CD4-positive, alpha-beta T cell (primary cell): Measurements from ENCODE around the gene TBX3. TPM values are rescaled to one million over a fixed set of nuclear protein-coding genes. Genes with fewer than 3 reads are reported as not detected.

Experiments used
- ATAC-seq: fragments of 200-7000 bp; cut with Tn5 transposase; one replicate; pipeline ENCODE4 v1.10.0; 2022; ENCODE audit warnings: mild to moderate bottlenecking; ENCODE audit not compliant: poor library complexity
- CTCF ChIA-PET: fragments of 350-600 bp; sonication (Branson Sonifier 250); formaldehyde crosslinking; loops from one replicate; lab custom pipeline; 2021; ENCODE audit warnings: antibody characterized with exemption, inconsistent platforms; lab: Charles Lee
- POLR2A ChIA-PET: fragments of 350-600 bp; sonication (Branson Sonifier 250); formaldehyde crosslinking; loops from one replicate; lab custom pipeline; 2021; ENCODE audit warnings: antibody characterized with exemption, inconsistent platforms; lab: Charles Lee
- DNase-seq, 14 experiments: peaks; one replicate each; pipeline ENCODE4 v3.0.0-alpha.2; 2013 to 2020; ENCODE audit warnings: mixed read lengths in 2 of 14
- H3K27ac ChIP-seq, 2 donors: one replicate each; pipeline versions ENCODE4 v1.5.1 to v1.7.0; 2013; ENCODE audit warnings: low read length in 2 of 2, low read depth in 1 of 2, mild to moderate bottlenecking in 1 of 2
- H3K27me3 ChIP-seq, 2 experiments: 1 replicate in 1 of 2; 2 replicates in 1 of 2; pipeline versions ENCODE4 v1.6.1 to v1.7.0; 2013; ENCODE audit warnings: low read length in 2 of 2, control low read depth in 1 of 2, mild to moderate bottlenecking in 1 of 2, moderate library complexity in 1 of 2; ENCODE audit not compliant: insufficient read depth in 2 of 2, control insufficient read depth in 1 of 2
- H3K36me3 ChIP-seq: one replicate; pipeline ENCODE4 v1.6.1; 2013; ENCODE audit warnings: low read length, control low read depth; ENCODE audit not compliant: insufficient read depth
- H3K4me1 ChIP-seq: one replicate; pipeline ENCODE4 v1.6.1; 2013; ENCODE audit warnings: low read length, control low read depth; ENCODE audit not compliant: insufficient read depth
- H3K4me3 ChIP-seq: one replicate; pipeline ENCODE4 v1.5.1; 2013; ENCODE audit warnings: mild to moderate bottlenecking, low read length, moderate library complexity
- H3K9me3 ChIP-seq, 2 experiments: 1 replicate in 1 of 2; 2 replicates in 1 of 2; pipeline versions ENCODE4 v1.6.1 to v1.7.0; 2013; ENCODE audit warnings: low read length in 2 of 2, mild to moderate bottlenecking in 2 of 2, control low read depth in 1 of 2, moderate library complexity in 1 of 2; ENCODE audit not compliant: control insufficient read depth in 1 of 2, insufficient read depth in 1 of 2
- H3K27ac Mint-ChIP-seq: one replicate; pipeline ENCODE4 v1.8.0; 2020; ENCODE audit warnings: mixed read lengths
- H3K27me3 Mint-ChIP-seq: one replicate; pipeline ENCODE4 v1.8.0; 2021; ENCODE audit warnings: mixed read lengths
- H3K36me3 Mint-ChIP-seq: one replicate; pipeline ENCODE4 v1.8.0; 2021; ENCODE audit warnings: low read depth, mixed read lengths
- H3K4me1 Mint-ChIP-seq: one replicate; pipeline ENCODE4 v1.8.0; 2021; ENCODE audit warnings: low read depth, mixed read lengths
- H3K4me3 Mint-ChIP-seq: one replicate; pipeline ENCODE4 v1.8.0; 2020; ENCODE audit warnings: mild to moderate bottlenecking, mixed read lengths
- H3K9me3 Mint-ChIP-seq: one replicate; pipeline ENCODE4 v1.8.0; 2020; ENCODE audit warnings: mixed read lengths
- CTCF ChIP-seq: fragments of 200-600 bp; IDR thresholded peaks from one replicate; pipeline ENCODE4 v1.8.0; 2022; ENCODE audit warnings: antibody characterized with exemption, mild to moderate bottlenecking
- intact Hi-C, 2 experiments: fragments of 100-400 bp; cut with DNase I in 1 of 2; cut with micrococcal nuclease in 1 of 2; formaldehyde crosslinking; loops; one replicate each; pipeline versions ENCODE4 v1.15.1 to v1.9.0; 2023 to 2025; cut with DNase I, micrococcal nuclease
- total RNA-seq, 174 experiments: library from RNA in 2 of 174; stranded (reverse) in 2 of 174; gene quantifications; one replicate each; pipeline ENCODE4 v1.2.3 and lab custom pipeline; 2021 to 2026

Gene TBX3
- total RNA-seq, 2 experiments from 2014 or later = 0.08 TPM; not detected in 1

GRCh38 chr12:114666746-114667668 lies 17.0 kb downstream of the TBX3 start:
- no peak for TF ChIP-seq CTCF
- no peaks in the 10 kb centered on the region for H3K36me3 Mint-ChIP-seq
- ATAC-seq (no peak), DNase-seq (no peak)
- no peaks in the 10 kb centered on the region for H3K36me3 ChIP-seq
- H3K27me3 ChIP-seq = peaks cover 72 to 84% of the 10 kb centered on the region in 2 experiments
- H3K4me1 ChIP-seq = no peaks in the 10 kb centered on the region
- no peak overlapping the region for H3K4me3 Mint-ChIP-seq
- no peak overlapping the region for H3K27ac Mint-ChIP-seq
- intact Hi-C loops = no loop called here
- peaks cover 79% of the 10 kb centered on the region for H3K27me3 Mint-ChIP-seq
- H3K9me3 ChIP-seq = peaks cover 0 to 26% of the 10 kb centered on the region in 2 experiments
- no peaks in the 10 kb centered on the region for H3K9me3 Mint-ChIP-seq
- H3K4me1 Mint-ChIP-seq = no peaks in the 10 kb centered on the region
- POLR2A ChIA-PET = no interaction called here
- H3K27ac ChIP-seq = no peak overlapping the region
- H3K4me3 ChIP-seq = no peak overlapping the region
- CTCF ChIA-PET = no interaction called here

GRCh38 chr12:114665411-114666260 lies 18.3 kb downstream of the TBX3 start:
- POLR2A ChIA-PET = no interaction called here

More at GRCh38 chr12:114665411-114666260, 18.3 kb downstream of the TBX3 start:
- Mint-ChIP-seq H3K27me3 (peaks cover 65% of the 10 kb centered on the region), H3K9me3 (no peaks in the 10 kb centered on the region), H3K4me3 (no peak overlapping the region), H3K4me1 (no peaks in the 10 kb centered on the region), H3K36me3 (no peaks in the 10 kb centered on the region), H3K27ac (no peak overlapping the region)
- Histone ChIP-seq H3K4me1 (no peaks in the 10 kb centered on the region), H3K4me3 (no peak overlapping the region), H3K27me3 (peaks cover 62 to 71% of the 10 kb centered on the region in 2 experiments), H3K27ac (no peak overlapping the region), H3K9me3 (peaks cover 0 to 21% of the 10 kb centered on the region in 2 experiments), H3K36me3 (no peaks in the 10 kb centered on the region)
- TF ChIP-seq CTCF = no peak
- CTCF ChIA-PET = no interaction called here
- intact Hi-C loops = no loop called here
- DNase-seq (no peak), ATAC-seq (no peak)
